Subcutaneous abdominal adipose tissue (tissue), 5 donors: ENCODE measurements around the gene SUCLA2.
"Not testable (repeated sequence)": the region's sequence is repeated elsewhere in the genome, so short reads cannot be mapped to it uniquely, and the experiment has no call there.

Source experiments
- H3K27ac ChIP-seq: one replicate; pipeline ENCODE4 v1.7.0; 2013; ENCODE audit warnings: low read depth, mild to moderate bottlenecking, inconsistent platforms, low read length, moderate library complexity
- H3K27me3 ChIP-seq, 5 donors: one replicate each; pipeline ENCODE4 v1.7.0; 2013; ENCODE audit warnings: low read length in 5 of 5, inconsistent platforms in 1 of 5; ENCODE audit not compliant: control insufficient read depth in 5 of 5, insufficient read depth in 4 of 5
- H3K36me3 ChIP-seq, 5 donors: one replicate each; pipeline ENCODE4 v1.7.0; 2013; ENCODE audit warnings: low read length in 5 of 5; ENCODE audit not compliant: control insufficient read depth in 5 of 5, insufficient read depth in 5 of 5
- H3K4me1 ChIP-seq, 5 donors: one replicate each; pipeline ENCODE4 v1.7.0; 2013; ENCODE audit warnings: low read length in 5 of 5, mild to moderate bottlenecking in 3 of 5, moderate library complexity in 1 of 5; ENCODE audit not compliant: control insufficient read depth in 5 of 5, insufficient read depth in 5 of 5
- H3K4me3 ChIP-seq, 5 donors: one replicate each; pipeline ENCODE4 v1.7.0; 2013; ENCODE audit warnings: low read length in 5 of 5, low read depth in 1 of 5
- H3K9ac ChIP-seq, 5 donors: one replicate each; pipeline ENCODE4 v1.7.0; 2013; ENCODE audit warnings: low read length in 5 of 5, mild to moderate bottlenecking in 4 of 5, moderate library complexity in 3 of 5
- H3K9me3 ChIP-seq, 5 donors: one replicate each; pipeline ENCODE4 v1.7.0; 2013; ENCODE audit warnings: low read length in 5 of 5; ENCODE audit not compliant: control insufficient read depth in 5 of 5
- donor health status: healthy.
- donor health status: healthy.
- donor health status: healthy.
- donor health status: healthy.
- donor health status: healthy.

Gene SUCLA2

GRCh38 chr13:47959468-47960247 lies 41.4 kb downstream of the SUCLA2 start:
- peaks cover 2 to 20% (median 12%) of the 10 kb centered on the region in 5 donors for H3K9me3 ChIP-seq
- H3K4me1 ChIP-seq = no peaks in the 10 kb centered on the region
- H3K36me3 ChIP-seq = peaks cover 22 to 53% (median 33%) of the 10 kb centered on the region in 5 donors
- H3K27ac ChIP-seq = no peak overlapping the region
- H3K4me3 ChIP-seq = no peak overlapping the region
- H3K9ac ChIP-seq = no peak overlapping the region
- no peaks in the 10 kb centered on the region for H3K27me3 ChIP-seq

- no peaks in the 10 kb centered on the region for H3K4me1 ChIP-seq
- H3K4me3 ChIP-seq = no peak overlapping the region
- no peak overlapping the region for H3K9ac ChIP-seq
- peaks cover 2 to 20% (median 12%) of the 10 kb centered on the region in 5 donors for H3K9me3 ChIP-seq
- peaks cover 21 to 46% (median 40%) of the 10 kb centered on the region in 5 donors for H3K36me3 ChIP-seq
- no peak overlapping the region for H3K27ac ChIP-seq
- H3K27me3 ChIP-seq = no peaks in the 10 kb centered on the region
Observed at GRCh38 chr13:47957073-47957472, 44.0 kb downstream of the SUCLA2 start.

GRCh38 chr13:47955836-47956235 lies 45.2 kb downstream of the SUCLA2 start:
- peaks cover 2 to 20% (median 12%) of the 10 kb centered on the region in 5 donors for H3K9me3 ChIP-seq
- H3K27me3 ChIP-seq = no peaks in the 10 kb centered on the region
- H3K9ac ChIP-seq = no peak overlapping the region
- peaks cover 23 to 47% (median 40%) of the 10 kb centered on the region in 5 donors for H3K36me3 ChIP-seq
- no peaks in the 10 kb centered on the region for H3K4me1 ChIP-seq
- H3K27ac ChIP-seq = no peak overlapping the region
- H3K4me3 ChIP-seq = no peak overlapping the region

GRCh38 chr13:47949799-47950198 lies 51.3 kb downstream of the SUCLA2 start:
- no peak overlapping the region for H3K9ac ChIP-seq
- no peak overlapping the region for H3K4me3 ChIP-seq
- no peaks in the 10 kb centered on the region for H3K4me1 ChIP-seq
- H3K27me3 ChIP-seq = no peaks in the 10 kb centered on the region
- H3K27ac ChIP-seq = no peak overlapping the region
- H3K36me3 ChIP-seq = peaks cover 25 to 66% (median 38%) of the 10 kb centered on the region in 5 donors
- no peaks in the 10 kb centered on the region for H3K9me3 ChIP-seq

- Histone ChIP-seq H3K27ac (no peak overlapping the region), H3K9me3 (no peaks in the 10 kb centered on the region), H3K36me3 (peaks cover 34 to 62% (median 52%) of the 10 kb centered on the region in 5 donors), H3K4me3 (no peak overlapping the region), H3K27me3 (no peaks in the 10 kb centered on the region), H3K4me1 (no peaks in the 10 kb centered on the region), H3K9ac (no peak overlapping the region)
Observed at GRCh38 chr13:47945738-47946137, 55.3 kb downstream of the SUCLA2 start.

- H3K36me3 ChIP-seq = peaks cover 37 to 58% (median 47%) of the 10 kb centered on the region in 5 donors
- not testable (repeated sequence) for H3K4me1 ChIP-seq, H3K9ac ChIP-seq, H3K27me3 ChIP-seq, H3K9me3 ChIP-seq, H3K4me3 ChIP-seq, H3K27ac ChIP-seq
Observed at GRCh38 chr13:47945146-47945545, 55.9 kb downstream of the SUCLA2 start.

GRCh38 chr13:47934371-47934770 lies 66.7 kb downstream of the SUCLA2 start:
- Histone ChIP-seq H3K9me3 (no peaks in the 10 kb centered on the region), H3K27ac (no peak overlapping the region), H3K4me3 (no peak overlapping the region), H3K9ac (no peak overlapping the region), H3K27me3 (no peaks in the 10 kb centered on the region), H3K36me3 (peaks cover 3 to 10% (median 9%) of the 10 kb centered on the region in 5 donors), H3K4me1 (peaks cover 0 to 14% (median 0%) of the 10 kb centered on the region in 5 donors)

GRCh38 chr13:47932950-47933923 lies 67.8 kb downstream of the SUCLA2 start:
- Histone ChIP-seq H3K36me3 (peaks cover 0 to 8% (median 2%) of the 10 kb centered on the region in 5 donors), H3K9ac (peak overlapping the region in 1 of 5 donors; percentile 44), H3K27me3 (no peaks in the 10 kb centered on the region), H3K9me3 (no peaks in the 10 kb centered on the region), H3K4me3 (peak overlapping the region in 1 of 5 donors; percentile 13), H3K27ac (no peak overlapping the region), H3K4me1 (peaks cover 0 to 14% (median 0%) of the 10 kb centered on the region in 5 donors)

- peaks cover 0 to 2% (median 0%) of the 10 kb centered on the region in 5 donors for H3K36me3 ChIP-seq
- no peak overlapping the region for H3K27ac ChIP-seq
- no peak overlapping the region for H3K4me3 ChIP-seq
- no peaks in the 10 kb centered on the region for H3K27me3 ChIP-seq
- H3K9me3 ChIP-seq = no peaks in the 10 kb centered on the region
- H3K9ac ChIP-seq = no peak overlapping the region
- peaks cover 0 to 14% (median 0%) of the 10 kb centered on the region in 5 donors for H3K4me1 ChIP-seq
Observed at GRCh38 chr13:47930649-47931165, 70.4 kb downstream of the SUCLA2 start.
